OCI-LY3 (cell line): ENCODE data around the gene UTP14C.
"Not testable (repeated sequence)": the region's sequence is repeated elsewhere in the genome, so short reads cannot be mapped to it uniquely, and the experiment has no call there.

Experiments used
- H2AFZ ChIP-seq: fragments of 200-600, 300-600 bp; shearing (Covaris generic); 2 replicates; pipeline ENCODE4 v1.6.0; 2014; ENCODE audit warnings: antibody characterized with exemption, low read depth, low read length
- H3K27ac ChIP-seq: fragments of 200-600, 300-600 bp; sonication (generic); 2 replicates; pipeline ENCODE4 v1.5.1; 2014; ENCODE audit warnings: mild to moderate bottlenecking, low read length, moderate library complexity, mixed read lengths
- H3K27me3 ChIP-seq: fragments of 200-600, 300-600 bp; sonication (generic); 2 replicates; pipeline ENCODE4 v1.6.1; 2014; ENCODE audit warnings: low read depth, low read length, mixed read lengths
- H3K36me3 ChIP-seq: fragments of 200-600, 300-600 bp; sonication (generic); replicated peaks from 2 replicates; pipeline ENCODE3; 2014; ENCODE audit warnings: low read depth, low read length, mixed read lengths
- H3K4me1 ChIP-seq: fragments of 300-600, 200-600 bp; sonication (generic); 2 replicates; pipeline ENCODE4 v1.6.1; 2014; ENCODE audit warnings: low read length, mixed read lengths
- H3K4me2 ChIP-seq: fragments of 200-600, 300-600 bp; sonication (generic); 2 replicates; pipeline ENCODE4 v1.6.1; 2014; ENCODE audit warnings: low read length, mixed read lengths
- H3K4me3 ChIP-seq: fragments of 300-600, 200-600 bp; sonication (generic); 2 replicates; pipeline ENCODE4 v1.5.1; 2014; ENCODE audit warnings: antibody characterized with exemption, mild to moderate bottlenecking, low read length, moderate library complexity
- H3K79me2 ChIP-seq: fragments of 300-600, 200-600 bp; shearing (Covaris generic); 2 replicates; pipeline ENCODE4 v1.6.1; 2014; ENCODE audit warnings: mild to moderate bottlenecking, low read length, mixed read lengths
- H3K9ac ChIP-seq: fragments of 300-600, 200-600 bp; shearing (Covaris generic); 2 replicates; pipeline ENCODE4 v1.6.0; 2014; ENCODE audit warnings: mild to moderate bottlenecking, low read length, moderate library complexity
- H3K9me3 ChIP-seq: fragments of 200-600, 300-600 bp; shearing (Covaris generic); 2 replicates; pipeline ENCODE4 v1.6.1; 2014; ENCODE audit warnings: low read length, mixed read lengths; ENCODE audit not compliant: insufficient read depth
- H4K20me1 ChIP-seq: fragments of 200-600, 300-600 bp; sonication (generic); 2 replicates; pipeline ENCODE4 v1.6.1; 2016; ENCODE audit warnings: low read length, mixed read lengths; ENCODE audit not compliant: insufficient read depth
- EZH2phosphoT487 ChIP-seq: fragments of 200-600 bp; shearing (Covaris generic); IDR thresholded peaks from 2 replicates; pipeline ENCODE4 v1.6.1; 2018; ENCODE audit warnings: antibody characterized with exemption, mixed run types, low read depth
- TF ChIP-seq, protein P1 (sequence below): fragments of 200-600, 300-600 bp; sonication (generic); IDR thresholded peaks from 2 replicates; pipeline ENCODE4 v1.5.1; 2014; ENCODE audit warnings: antibody characterized with exemption, low read length, low read depth

UTP14C gene

DNA sequence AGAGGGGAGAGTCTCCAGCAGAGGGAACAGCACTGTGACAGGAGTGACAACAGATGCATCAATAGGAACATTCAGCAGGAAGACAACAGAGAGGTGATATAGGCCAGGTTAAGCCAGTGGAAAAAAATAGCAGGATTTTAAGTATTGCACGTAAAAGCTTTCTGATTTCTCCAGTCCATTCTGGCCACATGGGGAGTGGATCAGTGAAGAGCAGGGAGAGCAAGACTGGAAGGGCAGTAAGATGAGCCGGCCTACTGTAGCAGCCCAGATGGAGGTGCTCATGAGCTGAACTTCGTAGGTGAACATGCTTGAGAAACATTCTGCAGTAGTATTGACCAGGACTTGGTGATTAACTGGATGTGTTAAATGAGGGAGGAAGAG lies 1.7 kb downstream of the UTP14C start:
- Histone ChIP-seq H3K36me3 (peaks cover 38% of the 10 kb centered on the region), H3K27me3 (no peaks in the 10 kb centered on the region), H2AFZ (no peak overlapping the region), H3K4me3 (no peak overlapping the region), H3K4me2 (no peak overlapping the region), H3K79me2 (peaks cover 9% of the 10 kb centered on the region; the same call in 1 of the 2 replicates), H3K9me3 (no peaks in the 10 kb centered on the region), H3K27ac (no peak overlapping the region), H4K20me1 (peaks cover 14% of the 10 kb centered on the region; the same call in 1 of the 2 replicates), H3K9ac (no peak overlapping the region), H3K4me1 (no peaks in the 10 kb centered on the region)
- TF ChIP-seq, protein P1, sequence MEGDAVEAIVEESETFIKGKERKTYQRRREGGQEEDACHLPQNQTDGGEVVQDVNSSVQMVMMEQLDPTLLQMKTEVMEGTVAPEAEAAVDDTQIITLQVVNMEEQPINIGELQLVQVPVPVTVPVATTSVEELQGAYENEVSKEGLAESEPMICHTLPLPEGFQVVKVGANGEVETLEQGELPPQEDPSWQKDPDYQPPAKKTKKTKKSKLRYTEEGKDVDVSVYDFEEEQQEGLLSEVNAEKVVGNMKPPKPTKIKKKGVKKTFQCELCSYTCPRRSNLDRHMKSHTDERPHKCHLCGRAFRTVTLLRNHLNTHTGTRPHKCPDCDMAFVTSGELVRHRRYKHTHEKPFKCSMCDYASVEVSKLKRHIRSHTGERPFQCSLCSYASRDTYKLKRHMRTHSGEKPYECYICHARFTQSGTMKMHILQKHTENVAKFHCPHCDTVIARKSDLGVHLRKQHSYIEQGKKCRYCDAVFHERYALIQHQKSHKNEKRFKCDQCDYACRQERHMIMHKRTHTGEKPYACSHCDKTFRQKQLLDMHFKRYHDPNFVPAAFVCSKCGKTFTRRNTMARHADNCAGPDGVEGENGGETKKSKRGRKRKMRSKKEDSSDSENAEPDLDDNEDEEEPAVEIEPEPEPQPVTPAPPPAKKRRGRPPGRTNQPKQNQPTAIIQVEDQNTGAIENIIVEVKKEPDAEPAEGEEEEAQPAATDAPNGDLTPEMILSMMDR, result no peak
- TF ChIP-seq EZH2phosphoT487, result no peak

DNA sequence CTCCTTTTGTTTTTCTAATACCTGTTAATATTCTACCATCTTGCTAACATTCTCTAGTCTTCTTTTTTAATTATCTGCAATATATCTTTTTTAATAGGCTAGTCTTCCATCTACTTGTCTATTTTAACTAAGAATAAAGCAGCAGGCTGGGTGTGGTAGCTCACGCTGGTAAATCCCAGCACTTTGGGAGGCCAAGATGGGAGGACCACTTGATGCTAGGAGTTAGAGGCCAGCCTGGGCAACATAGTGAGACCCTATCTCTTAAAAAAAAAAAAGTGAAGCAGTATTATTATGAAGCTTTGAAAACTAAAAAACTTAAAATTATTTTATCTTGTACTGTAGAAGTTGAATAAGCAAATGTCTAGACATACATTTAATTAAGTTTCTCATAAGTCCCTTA lies 3.3 kb downstream of the UTP14C start:
- H4K20me1 ChIP-seq, result peaks cover 14% of the 10 kb centered on the region; the same call in 1 of the 2 replicates
- no peaks in the 10 kb centered on the region for H3K9me3 ChIP-seq
- no peak overlapping the region for H3K4me2 ChIP-seq
- no peak overlapping the region for H3K27ac ChIP-seq
- H2AFZ ChIP-seq, result no peak overlapping the region
- H3K4me3 ChIP-seq, result no peak overlapping the region
- TF ChIP-seq EZH2phosphoT487, result no peak
- TF ChIP-seq, protein P1, result no peak
- peaks cover 9% of the 10 kb centered on the region; the same call in 1 of the 2 replicates for H3K79me2 ChIP-seq
- no peaks in the 10 kb centered on the region for H3K27me3 ChIP-seq
- peaks cover 34% of the 10 kb centered on the region for H3K36me3 ChIP-seq
- H3K4me1 ChIP-seq, result no peaks in the 10 kb centered on the region
- H3K9ac ChIP-seq, result no peak overlapping the region

DNA sequence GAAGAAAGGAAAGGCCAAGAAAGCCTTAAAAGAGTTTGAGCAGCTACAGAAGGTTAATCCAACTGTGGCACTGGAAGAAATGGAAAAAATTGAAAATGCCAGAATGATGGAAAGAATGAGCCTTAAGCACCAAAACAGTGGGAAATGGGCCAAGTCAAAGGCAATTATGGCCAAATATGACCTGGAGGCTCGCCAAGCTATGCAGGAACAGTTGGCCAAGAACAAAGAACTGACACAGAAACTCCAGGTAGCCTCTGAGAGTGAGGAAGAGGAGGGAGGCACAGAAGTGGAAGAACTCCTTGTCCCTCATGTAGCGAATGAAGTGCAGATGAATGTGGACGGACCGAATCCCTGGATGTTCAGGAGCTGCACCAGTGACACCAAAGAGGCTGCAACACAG lies 5.1 kb downstream of the UTP14C start:
- Histone ChIP-seq H4K20me1 (peaks cover 14% of the 10 kb centered on the region; the same call in 1 of the 2 replicates), H3K4me2 (no peak overlapping the region), H3K9ac (no peak overlapping the region), H3K36me3 (peaks cover 26% of the 10 kb centered on the region), H3K27me3 (no peaks in the 10 kb centered on the region), H3K4me3 (no peak overlapping the region), H3K79me2 (peaks cover 9% of the 10 kb centered on the region; the same call in 1 of the 2 replicates), H2AFZ (no peak overlapping the region), H3K4me1 (no peaks in the 10 kb centered on the region; the same call in 1 of the 2 replicates), H3K9me3 (no peaks in the 10 kb centered on the region), H3K27ac (no peak overlapping the region)
- no peak for TF ChIP-seq EZH2phosphoT487
- TF ChIP-seq, protein P1, result no peak

DNA sequence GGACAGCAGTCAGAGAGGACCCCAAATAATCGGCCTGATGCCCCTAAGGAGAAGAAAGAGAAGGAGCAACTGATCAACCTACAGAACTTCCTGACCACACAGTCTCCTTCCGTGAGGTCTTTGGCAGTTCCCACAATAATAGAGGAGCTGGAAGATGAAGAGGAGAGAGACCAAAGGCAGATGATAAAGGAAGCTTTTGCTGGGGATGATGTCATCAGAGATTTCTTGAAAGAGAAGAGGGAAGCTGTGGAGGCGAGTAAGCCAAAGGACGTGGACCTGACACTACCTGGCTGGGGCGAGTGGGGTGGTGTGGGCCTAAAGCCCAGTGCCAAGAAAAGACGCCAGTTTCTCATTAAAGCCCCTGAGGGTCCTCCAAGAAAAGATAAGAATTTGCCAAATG lies 5.9 kb downstream of the UTP14C start:
- H3K79me2 ChIP-seq, H3K27ac ChIP-seq, H3K4me3 ChIP-seq, H3K9ac ChIP-seq, H3K9me3 ChIP-seq, H3K27me3 ChIP-seq, H3K4me1 ChIP-seq, H3K4me2 ChIP-seq, H2AFZ ChIP-seq: not testable (repeated sequence)
- H4K20me1 ChIP-seq, result peaks cover 14% of the 10 kb centered on the region; the same call in 1 of the 2 replicates
- H3K36me3 ChIP-seq, result peaks cover 20% of the 10 kb centered on the region

DNA sequence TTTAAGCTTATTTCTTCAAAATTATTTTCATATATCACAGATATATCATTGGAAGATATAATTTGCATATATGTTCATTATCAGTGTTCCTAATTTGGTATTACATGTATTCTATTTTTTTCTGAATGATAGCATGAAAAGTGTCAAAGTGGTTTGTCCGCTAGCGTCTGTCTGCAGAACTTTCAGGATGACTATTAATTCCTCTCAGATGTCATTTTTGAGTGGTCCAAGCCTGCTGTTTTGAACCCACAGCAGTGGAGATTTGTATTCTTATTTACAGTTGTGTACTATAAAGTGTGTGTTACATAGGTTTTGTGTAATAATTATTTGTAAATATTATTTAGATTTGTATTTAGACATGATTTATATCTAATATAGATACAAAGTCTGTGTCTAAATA lies 8.5 kb downstream of the UTP14C start:
- no peaks in the 10 kb centered on the region for H3K9me3 ChIP-seq

More for the DNA sequence above, 8.5 kb downstream of the UTP14C start:
- Histone ChIP-seq H3K4me2 (no peak overlapping the region), H3K36me3 (peaks cover 3% of the 10 kb centered on the region), H3K27ac (no peak overlapping the region), H3K27me3 (no peaks in the 10 kb centered on the region), H4K20me1 (no peaks in the 10 kb centered on the region), H3K9ac (no peak overlapping the region), H3K79me2 (no peaks in the 10 kb centered on the region), H3K4me1 (no peaks in the 10 kb centered on the region; the same call in 1 of the 2 replicates), H3K4me3 (no peak overlapping the region), H2AFZ (no peak overlapping the region)
- TF ChIP-seq, protein P1, result no peak
- TF ChIP-seq EZH2phosphoT487, result no peak
